NCI-H345 (cell line): ENCODE data around the gene PYGO1.
A peak's percentile ranks its signal among the peaks of the same experiment; 100 is the strongest.
"Not testable (repeated sequence)": the region's sequence is repeated elsewhere in the genome, so short reads cannot be mapped to it uniquely, and the experiment has no call there.

Experiments
- DNase-seq: peaks from one replicate; lab custom pipeline; 2025; lab: John Stamatoyannopoulos, UW

PYGO1 gene

DNA sequence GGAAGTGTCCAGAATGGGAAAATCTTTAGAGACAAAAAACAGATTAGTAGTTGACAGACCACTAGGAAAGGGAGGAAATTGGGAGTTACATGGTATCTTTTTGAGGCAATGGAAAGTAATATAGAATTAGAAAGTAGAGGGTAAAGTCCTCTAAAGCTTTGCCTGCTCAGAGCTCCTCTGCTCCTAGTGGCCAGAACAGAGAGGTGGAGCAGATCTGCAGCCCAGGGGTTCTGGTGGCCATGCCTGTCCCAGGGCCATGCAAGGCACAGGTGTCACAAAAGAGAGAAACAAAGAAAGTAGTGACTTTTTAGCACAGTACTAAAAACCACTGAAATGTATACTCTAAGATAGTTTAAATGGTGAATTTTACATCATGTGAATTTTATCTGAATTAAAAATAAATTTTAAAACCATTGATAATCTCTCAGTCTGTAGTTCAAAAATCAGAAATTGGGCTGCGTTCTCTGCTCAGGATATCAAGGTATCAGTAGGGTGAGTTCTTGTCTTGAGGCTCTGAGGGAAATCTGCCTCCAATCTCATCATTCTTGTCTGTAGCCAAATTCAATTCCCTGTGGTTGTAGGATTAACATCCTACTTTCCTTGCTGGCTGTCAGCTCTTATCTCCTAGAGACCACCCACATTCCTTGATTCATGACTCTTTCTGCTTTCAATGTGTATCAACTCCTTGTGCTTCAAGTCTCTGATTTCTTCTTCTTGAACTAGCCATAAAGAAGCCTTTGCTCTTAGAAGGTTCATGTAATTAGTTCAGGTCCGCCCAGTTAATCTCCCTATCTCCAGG is 23.6 kb downstream of the PYGO1 start:
- DNase-seq, result no peak

DNA sequence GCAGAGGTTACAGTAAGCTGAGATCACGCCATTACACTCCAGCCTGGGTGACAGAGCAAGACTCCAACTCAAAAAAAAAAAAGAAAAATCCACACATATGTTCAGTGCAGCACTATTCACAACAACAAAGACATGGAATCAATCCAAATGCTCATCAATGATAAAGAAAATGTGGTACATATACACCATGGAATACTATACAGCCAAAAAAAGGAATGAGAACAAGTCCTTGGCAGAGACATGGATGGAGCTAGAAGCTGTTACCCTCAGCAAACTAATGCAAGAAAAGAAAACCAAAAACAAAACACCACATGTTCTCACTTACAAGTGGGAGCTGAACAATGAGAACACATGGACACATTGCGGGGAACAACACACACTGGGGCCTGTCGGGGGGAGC is 25.5 kb downstream of the PYGO1 start:
- no peak for DNase-seq

DNA sequence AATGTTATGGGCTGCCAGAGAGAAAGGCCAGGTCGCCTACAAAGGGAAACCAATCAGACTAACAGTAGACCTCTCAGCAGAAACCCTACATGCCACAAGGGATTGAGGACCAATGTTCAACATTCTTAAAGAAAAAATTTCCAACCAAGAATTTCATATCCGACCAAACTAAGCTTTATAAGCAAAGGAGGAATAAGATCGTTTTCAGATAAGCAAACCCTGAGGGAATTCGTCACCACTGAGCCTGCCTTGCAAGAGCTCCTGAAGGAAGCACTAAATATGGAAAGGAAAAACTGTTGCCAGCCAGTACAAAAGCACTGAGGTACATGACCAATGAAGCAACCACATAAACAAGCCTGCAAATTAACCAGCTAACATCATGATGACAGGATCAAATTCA is 33.1 kb downstream of the PYGO1 start:
- DNase-seq, result no peak

DNA sequence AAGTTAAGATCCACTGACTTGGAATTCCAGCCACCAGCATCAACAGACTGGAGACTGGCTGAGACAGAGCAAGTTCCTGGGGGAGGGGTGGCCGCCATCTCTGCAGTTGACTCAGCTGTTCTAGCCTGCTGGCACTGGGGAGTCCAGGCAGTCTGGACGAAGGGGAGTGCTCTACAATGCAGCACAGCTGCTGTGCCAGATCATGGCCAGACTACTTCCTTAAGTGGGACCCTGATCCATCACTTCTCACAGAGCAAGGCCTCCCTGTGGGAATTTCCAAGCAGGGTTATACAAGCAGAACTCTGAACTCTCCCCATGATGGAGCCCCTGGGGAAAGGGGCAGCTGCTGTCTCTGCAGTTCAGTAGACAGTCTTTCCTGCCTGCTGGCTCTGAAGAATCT is 35.2 kb downstream of the PYGO1 start:
- no peak for DNase-seq

DNA sequence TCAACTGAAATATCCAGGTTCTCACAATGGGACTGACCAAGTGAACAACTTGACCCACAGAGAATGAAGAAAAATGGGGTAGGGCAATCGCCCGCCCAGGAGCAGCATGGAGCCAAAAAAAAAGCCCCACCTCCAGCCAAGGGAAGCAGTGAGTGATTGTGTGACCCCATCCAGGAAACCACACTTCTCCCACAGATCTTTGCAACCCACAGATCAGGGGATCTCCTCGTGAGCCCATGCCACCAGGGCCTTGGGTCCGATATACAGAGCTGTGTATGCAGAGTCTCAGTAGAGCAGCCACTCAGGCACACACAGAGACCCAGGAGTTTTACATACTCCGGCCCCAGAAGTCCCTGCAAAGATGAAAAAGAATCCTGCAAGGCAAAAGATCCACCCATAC is 35.7 kb downstream of the PYGO1 start:
- DNase-seq, result no peak

DNA sequence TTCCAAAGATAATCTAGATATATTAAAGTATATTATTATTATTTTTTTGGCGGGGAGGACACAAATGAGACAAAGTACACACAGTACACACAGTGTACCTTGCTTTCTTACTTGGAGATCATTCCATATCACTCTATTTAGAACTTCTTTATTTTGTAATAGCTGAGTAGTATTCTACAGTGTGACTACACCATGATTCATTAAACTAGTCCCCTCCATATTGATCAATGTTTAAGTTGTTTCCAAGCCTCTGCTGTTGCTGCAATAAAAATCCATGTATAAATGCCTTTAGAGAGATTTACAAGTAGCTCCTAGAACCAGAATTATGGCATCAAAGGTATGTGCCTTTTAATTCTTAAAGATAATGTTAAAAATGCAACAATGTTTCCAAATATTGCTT is 38.8 kb downstream of the PYGO1 start:
- no peak for DNase-seq

DNA sequence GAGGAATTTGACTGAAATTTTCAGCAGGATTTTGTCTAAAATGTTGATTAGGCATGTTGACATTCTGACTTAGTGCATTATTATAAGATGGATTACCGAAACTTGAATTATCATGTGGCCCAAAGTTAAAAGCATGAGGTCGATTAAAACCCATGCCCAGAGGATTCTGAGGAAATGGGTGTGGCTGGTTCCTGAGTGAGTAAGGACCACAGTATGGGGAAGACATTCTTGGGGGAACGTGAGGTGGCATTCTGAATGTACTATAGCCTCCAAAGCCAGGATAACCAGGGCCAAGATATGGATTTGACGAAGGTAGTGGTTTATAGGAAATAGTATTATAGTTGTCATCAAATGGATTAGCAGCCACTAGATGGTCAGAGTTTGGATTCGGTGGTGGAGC is 41.4 kb downstream of the PYGO1 start:
- DNase-seq, result no peak

DNA sequence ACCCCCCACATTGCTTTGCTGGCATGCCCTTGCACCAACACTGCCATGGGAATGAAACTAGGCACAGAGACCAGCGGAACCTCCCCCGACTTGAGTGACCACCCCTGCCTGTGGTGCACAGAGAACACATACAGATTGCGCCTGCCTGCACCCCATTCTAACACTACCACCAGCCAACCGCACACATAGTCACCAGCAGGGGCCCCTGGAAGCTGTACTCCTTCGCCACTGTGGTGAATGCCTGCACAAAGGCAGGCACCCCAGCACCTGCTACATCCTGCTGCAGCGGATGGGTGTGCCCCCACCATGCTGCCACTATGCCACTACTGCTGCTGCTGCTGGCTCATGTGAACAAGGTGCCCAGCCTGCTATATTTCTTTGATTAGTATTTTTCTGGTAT is 52.7 kb downstream of the PYGO1 start:
- no peak for DNase-seq

DNA sequence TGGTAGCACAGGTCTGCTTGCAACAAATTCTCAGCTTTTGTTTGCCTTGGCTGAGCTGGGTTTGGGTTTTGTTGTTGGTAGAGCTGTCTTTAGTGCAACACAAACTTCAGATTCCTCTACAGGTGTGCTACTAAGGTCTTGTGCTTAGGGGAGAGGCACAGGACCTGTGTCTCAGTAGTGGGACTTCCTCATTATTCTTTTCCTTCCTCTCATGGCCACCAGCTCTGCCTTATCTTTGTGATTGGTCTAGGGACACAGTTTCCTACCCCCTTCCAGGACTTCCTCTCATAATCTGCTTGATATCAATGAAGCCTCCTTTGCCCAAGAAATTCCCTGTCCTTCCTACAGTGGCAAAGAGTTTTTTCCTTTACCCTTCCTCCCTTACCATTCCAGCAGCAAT is 55.2 kb downstream of the PYGO1 start:
- DNase-seq, result no peak

DNA sequence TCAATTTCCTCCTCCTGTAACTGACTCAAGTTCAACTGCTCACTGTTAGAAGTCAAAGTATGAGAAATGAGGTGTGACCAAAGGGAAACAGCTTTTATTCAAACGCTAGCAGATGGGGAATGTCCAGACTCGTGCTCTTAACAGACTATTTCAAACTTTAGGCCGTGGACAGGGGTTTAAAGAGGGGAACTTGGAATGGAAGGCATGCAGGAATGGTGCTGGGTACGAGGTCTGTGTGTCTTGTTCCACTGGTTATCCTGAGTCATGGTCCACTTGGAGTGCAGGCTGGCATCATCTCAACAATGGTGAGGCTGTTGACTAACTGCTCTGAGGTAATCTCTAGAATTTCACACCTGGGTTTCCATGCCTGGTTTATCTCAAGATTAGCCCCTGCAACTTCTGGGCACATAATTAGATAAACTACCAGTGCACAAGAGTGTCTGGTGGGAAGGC is 57.3 kb downstream of the PYGO1 start:
- DNase-seq, result no peak

DNA sequence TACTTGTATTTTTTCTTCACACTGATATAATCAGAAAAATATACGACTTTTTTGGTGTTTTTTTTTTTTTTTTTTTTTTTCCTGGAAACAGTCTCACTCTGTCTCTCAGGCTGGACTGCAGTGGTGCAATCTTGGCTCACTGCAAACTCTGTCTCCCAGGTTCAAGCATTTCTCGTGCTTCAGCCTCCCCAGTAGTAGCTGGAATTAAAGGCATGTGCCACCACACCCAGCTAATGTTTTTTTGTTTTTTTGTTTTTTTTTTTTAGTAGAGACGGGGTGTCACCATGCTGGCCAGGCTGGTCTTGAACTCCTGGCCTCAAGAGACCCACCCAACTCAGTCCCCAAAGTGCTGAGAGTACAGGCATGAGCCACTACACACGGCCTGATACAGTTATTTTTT is 59.3 kb downstream of the PYGO1 start:
- no peak for DNase-seq

DNA sequence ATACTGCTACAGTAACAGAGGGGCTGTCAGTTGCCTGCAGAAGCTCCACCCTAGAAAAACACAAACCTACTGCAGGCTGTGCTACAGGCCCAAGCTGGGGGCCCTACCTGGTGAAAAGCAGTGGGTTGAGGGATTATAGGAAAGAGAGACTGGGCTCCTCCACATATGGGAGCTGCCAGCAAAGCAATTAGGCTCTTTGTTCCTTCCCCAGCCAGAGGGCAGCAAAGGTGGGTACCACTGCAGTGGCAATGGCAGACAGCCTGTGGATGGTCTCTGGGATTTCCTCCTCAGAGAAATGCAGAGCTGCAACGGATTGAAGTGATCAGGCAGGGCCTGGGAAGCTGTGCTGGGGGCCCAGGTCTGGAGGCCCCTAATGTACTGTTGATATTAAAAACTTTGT is 61.0 kb downstream of the PYGO1 start:
- no peak for DNase-seq

DNA sequence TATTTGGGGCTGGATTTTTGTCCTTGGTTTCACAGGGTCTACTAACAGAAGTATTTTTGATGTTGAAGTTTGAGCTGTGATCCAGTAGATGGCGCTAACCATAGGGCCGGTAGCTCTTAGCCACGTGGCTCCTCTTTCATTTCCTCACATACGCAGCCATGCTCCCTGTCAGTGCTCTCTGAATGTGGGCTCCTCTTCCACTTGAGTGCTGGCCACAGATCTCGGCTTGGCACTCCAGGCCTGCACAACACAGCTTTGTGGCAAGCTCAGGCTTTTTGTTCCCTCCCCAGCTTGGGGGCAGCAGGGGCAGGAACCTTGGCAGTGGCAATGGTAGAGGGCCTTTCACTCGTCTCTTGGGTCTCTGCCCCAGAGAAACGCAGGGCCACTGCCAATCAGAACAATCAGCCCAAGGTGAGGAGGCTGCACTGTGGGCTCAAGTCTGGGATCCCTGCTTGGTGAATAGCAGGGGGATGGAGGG is 61.5 kb downstream of the PYGO1 start:
- DNase-seq, result peak; percentile 0

DNA sequence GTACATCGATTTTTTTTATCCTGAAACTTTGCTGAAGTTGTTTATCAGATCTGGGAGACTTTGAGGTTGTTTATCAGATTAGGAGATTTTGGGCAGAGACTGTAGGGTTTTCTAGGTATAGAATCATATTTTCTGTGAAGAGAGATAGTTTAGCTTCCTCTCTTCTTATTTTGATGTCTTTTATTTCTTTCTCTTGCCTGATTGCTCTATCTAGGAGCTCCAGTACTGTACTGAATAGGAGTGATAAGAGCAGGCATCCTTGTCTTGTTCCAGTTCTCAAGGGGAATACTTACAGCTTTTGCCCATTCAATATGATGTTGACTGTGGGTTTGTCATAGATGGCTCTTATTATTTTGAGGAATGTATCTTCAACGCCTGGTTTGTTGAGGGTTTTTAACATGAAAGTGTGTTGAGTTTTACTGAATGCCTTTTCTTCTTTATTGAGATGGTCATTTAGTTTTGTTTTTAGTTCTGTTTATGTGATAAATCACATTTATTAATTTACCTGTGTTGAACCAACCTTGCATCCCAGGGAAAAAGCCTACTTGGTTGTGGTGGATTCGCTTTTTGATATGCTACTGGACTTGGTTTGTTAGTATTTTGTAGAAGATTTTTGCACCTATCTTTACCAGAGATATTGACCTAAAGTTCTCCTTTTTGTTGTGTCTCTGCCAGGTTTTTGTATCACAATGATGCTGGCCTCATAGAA is 65.2 kb downstream of the PYGO1 start:
- no peak for DNase-seq

DNA sequence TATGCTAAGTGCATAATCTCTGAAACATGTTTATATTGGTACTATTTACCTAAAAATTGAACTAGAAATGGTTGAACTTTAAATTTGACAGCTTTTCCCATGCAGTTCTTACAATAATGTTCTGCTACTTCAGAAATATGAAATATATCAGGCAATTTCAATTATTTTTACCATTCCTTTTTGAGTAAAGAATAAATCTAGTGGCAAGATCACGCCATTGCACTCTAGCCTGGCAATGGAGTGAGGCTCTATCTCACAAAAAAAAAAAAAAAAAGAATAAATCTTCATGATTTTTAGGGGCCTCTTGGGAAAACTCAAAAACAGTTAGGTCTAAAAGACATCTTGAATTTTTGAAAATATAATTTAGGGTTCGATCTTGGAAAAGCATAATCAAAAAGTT is 69.5 kb downstream of the PYGO1 start:
- DNase-seq, result no peak

DNA sequence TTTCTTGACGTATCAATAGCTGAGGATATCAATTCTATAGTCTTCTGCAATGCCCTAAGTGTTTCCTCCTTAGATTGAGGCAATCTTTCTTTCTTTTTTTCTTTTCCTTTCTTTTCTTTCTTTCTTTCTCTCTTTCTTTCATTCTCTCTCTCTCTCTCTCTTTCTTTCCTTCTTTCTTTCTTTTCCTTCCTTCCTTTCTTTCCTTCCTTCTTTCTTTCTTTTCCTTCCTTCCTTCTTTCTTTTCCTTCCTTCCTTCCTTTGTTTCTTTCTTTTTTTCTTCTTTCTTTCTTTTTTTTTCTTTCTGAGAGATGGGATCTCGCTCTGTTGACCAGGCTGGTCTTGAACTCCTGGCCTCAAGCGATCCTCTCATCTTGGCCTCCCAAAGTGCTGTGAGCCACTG is 70.1 kb downstream of the PYGO1 start:
- DNase-seq, result no peak

DNA sequence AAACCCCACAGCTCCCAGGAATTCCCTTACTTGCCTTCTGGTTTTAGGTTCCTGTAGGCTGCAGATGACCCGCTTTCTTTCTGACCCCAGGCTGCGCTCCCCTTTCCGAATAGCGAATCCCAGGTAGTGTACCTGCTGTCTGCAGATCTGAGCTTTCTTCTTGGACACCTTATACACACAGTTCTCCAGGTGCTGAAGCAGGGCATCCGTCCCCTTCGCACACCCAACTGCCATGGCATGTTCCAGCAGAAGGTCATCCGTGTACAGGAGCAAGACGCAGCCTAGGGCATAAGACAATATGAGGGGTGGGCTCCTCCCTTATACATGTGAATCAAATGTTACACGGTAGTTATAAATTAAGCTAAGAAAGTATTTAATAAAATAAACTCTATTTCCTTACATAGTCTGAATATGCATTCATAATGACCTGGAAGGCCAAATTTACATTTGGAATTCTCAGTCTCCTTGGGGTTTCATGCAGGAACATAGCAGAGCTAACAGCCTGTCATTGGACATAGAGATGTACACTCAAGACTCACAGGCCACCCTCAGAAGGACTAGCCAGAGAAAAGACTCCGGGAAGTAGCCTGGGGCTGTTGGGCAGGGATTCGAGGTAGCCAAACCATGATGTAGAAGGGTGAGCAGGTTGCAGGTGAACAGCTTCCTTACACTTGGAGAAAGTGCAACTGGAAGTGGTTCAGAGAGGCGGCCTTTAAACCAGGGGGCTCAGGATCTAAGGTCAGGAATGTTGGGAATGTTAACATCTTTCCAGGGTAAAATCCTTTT is 72.0 kb downstream of the PYGO1 start:
- DNase-seq, result no peak

DNA sequence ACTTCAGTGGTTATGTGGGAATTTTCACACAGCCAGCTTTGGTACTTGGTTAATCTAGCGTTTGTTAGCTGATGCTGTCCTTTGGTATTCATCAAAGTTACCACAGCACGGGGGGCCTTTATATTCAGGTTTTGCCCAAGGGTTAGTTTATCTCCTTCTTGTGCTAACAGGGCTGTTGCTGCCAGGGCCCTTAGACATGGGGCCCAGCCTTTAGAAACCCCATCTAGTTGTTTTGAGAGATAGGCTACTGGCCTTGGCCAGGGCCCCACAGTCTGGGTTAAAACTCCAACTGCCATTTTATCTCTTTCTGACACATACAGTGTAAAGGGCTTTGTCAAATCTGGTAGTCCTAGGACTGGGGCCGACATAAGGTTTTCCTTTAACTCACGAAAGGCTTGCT is 72.7 kb downstream of the PYGO1 start:
- DNase-seq, result no peak

DNA sequence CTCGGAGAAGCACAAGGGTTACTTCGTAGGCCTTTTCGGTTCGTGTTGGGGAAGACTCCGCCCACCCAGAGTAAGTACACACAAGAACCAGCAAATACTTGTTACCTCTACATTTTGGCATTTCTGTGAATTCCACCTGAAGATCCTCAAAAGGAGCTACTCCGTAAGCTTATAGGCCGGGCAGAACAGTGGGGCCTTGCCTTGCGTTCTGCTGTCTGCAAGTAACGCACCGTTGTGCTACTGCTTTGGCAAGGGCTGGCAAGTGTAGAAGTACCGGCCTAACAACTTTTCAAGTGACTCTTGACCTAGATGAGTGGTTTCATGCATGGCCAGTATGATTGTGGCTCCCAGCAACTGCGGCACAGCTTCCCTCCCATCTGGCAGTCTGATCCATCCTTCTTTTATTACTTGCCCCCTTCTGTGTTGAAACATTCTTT is 73.7 kb downstream of the PYGO1 start:
- DNase-seq, result no peak

DNA sequence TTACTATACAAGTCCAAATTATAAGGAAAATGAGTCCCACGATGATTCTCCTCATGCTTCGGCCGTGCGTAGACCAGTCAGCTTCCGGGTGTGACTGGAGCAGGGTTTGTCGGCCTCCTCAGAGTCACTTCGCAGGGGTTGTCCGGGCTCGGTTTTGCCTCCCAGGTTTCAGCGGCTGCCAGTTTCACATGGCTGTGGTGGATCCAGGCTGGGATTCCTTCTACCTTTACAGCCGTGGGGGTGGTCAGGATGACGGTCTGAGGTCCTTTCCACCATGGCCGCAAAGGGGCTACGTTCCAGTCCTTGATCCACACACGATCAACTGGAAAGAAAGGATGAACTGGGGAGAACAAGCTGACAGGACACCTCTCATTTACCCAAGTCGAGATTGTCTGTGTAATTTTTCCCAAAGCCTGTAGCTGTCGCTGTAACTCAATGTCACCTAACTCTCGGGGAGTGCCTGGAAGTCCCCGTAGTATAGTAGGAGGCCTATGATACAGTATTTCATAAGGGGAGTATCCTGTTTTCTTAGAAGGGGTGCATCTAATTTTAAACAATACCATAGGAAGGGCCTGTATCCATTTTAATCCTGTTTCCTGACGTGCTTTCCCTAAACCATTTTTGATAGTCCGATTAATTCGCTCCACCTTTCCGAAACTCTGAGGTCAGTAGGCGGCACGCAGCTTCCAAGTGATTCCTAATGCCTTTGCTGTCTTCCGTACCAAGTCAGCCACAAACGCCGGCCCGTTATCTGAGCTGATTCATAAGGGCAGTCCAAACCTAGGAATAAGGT is 74.3 kb downstream of the PYGO1 start:
- not testable (repeated sequence) for DNase-seq

DNA sequence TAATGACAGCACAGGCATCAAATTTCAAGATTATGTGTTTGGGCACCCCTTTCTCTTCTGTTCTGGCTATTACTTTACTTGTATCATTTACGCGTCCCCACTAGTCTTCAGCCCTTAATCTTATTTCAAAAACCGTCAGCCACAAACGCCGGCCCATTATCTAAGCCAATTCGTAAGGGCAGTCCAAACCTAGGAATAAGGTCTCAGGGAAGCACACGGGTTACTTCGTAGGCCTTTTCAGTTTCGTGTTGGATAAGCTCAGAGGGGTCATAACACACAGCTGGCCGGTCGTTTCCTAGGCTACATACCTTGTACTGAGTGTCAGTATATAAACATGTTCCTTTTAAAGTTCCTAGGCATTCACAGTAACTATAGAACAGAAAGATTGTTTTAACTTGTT is 75.0 kb downstream of the PYGO1 start:
- DNase-seq, result no peak

DNA sequence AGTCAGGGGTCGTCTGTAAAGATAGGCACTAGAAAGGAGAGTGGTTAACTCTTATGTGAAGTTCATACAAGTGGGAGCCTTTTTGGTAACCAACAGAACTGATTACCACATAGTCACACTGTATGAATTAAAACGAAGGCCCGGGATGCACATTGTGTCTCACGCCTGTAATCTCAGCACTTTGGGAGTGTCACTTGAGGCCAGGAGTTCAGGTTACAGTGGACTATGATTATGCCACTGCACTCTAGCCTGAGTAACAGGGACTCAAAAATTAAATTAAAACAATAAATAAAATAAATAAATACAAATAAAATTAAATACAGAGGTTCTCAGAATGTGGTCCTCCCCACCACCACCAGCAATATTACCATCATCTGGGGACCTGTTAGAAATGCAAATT is 80.6 kb downstream of the PYGO1 start:
- DNase-seq, result no peak
